Spleen (tissue), 7 donors: ENCODE results near the gene P2RX1.

Source experiments
- CTCF ChIP-seq, 11 experiments: fragments of 200-600 bp in 7 of 11; fragments of 450-650 bp in 4 of 11; sonication (generic) in 4 of 11; IDR thresholded peaks in 8 of 11; conservative IDR thresholded peaks in 3 of 11; 1 replicate in 7 of 11; 2 replicates in 4 of 11; pipeline versions ENCODE4 v1.4.0 to v1.8.0; 2016 to 2021; ENCODE audit warnings: antibody characterized with exemption in 11 of 11, inconsistent platforms in 4 of 11, mild to moderate bottlenecking in 1 of 11
- POLR2A ChIP-seq, 3 donors: fragments of 450-650 bp; IDR thresholded peaks; one replicate each; pipeline ENCODE4 v1.5.1; 2017; ENCODE audit warnings: antibody characterized with exemption in 3 of 3, mild to moderate bottlenecking in 1 of 3
- POLR2AphosphoS5 ChIP-seq, 3 donors: sonication (generic); formaldehyde crosslinking; IDR thresholded peaks; one replicate each; pipeline ENCODE4 v1.5.1; 2017; ENCODE audit warnings: antibody characterized with exemption in 3 of 3
- donor health status: DM: no; HTN: no; CAD: no; lungs with moderate emphysema.
- donor health status: DM: no; HTN: no; CAD: no.
- donor health status: DM: no; HTN: no; CAD: no.

GRCh38 chr17:3848229-3848835 is 67.9 kb downstream of the P2RX1 start:
- no peak for TF ChIP-seq CTCF (IDR thresholded peaks at IDR 0.05 in 8 of 11, conservative IDR thresholded peaks at IDR 0.05 in 3 of 11)
- TF ChIP-seq POLR2A (IDR thresholded peaks at IDR 0.05) = no peak
- TF ChIP-seq POLR2AphosphoS5 (IDR thresholded peaks at IDR 0.05) = no peak
